NT2/D1 (cell line): ENCODE data around the gene RHCG.

ENCODE experiments used
- SUZ12 ChIP-seq: IDR thresholded peaks from 2 replicates; pipeline ENCODE4 v1.6.1; 2011; ENCODE audit not compliant: insufficient read length, insufficient read depth; ENCODE audit errors: extremely low read depth
- YY1 ChIP-seq: IDR thresholded peaks from 2 replicates; pipeline ENCODE4 v1.6.1; 2011; ENCODE audit not compliant: insufficient read length, insufficient read depth
- ZNF274 ChIP-seq: IDR thresholded peaks from 2 replicates; pipeline ENCODE4 v1.6.1; 2011; ENCODE audit warnings: mild to moderate bottlenecking, low read depth, low read length

DNA sequence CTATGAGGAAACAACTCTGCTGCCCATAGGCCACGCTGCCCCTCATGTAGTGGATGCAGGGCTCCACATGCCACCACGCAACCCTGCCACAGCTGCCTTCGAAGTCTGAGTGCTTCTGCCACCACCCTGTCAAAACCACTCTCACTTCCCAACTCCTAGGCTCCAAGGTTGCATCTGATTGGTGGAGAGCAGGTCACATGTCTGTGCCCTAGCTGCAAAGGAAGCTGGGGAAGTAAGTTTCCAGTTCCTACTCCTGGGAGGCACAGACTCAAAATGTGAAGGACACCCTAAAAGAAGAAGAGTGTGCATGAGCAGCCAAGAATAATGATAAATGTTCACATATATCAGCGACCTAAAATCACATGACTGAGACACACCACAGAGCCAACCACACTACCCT, 47.0 kb upstream of the RHCG start:
- TF ChIP-seq YY1: no peak
- TF ChIP-seq ZNF274: no peak
- no peak for TF ChIP-seq SUZ12
